ENCODE measurements around the gene COPS7A.

DNA sequence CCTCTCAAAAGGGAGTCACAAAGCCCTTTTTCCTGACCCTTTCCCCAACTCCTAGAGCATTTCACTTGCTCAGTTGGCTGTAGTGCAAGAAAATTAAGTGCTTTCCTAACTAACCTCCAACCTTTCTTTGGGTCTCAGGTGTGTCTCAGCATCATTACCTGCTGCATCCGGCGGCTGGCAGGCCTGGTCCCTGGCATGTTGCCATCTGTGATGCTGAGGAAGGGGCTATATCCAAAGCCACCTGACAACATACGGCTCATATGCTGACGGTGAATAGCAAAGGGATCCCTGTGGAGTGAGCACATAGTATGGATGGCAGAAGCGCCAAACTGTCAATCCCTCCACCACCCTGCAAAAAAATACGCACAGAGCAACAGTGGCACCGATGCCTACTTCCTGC, 27.9 kb downstream of the COPS7A start:
- TF ChIP-seq CTCF (IDR thresholded peaks at IDR 0.05) (no peak), POLR2AphosphoS5 (IDR thresholded peaks at IDR 0.05) (no peak), POLR2A (IDR thresholded peaks at IDR 0.05) (no peak)
